IPS DF 6.9 (cell line): ENCODE measurements around the gene ZNF584.
"Not testable (repeated sequence)": the region's sequence is repeated elsewhere in the genome, so short reads cannot be mapped to it uniquely, and the experiment has no call there.

Source experiments
- DNase-seq: peaks from one replicate; pipeline ENCODE4 v3.0.0-alpha.2; 2013; ENCODE audit warnings: low read depth, low spot score
- H3K27ac ChIP-seq: one replicate; pipeline ENCODE4 v1.5.1; 2013; ENCODE audit warnings: low read length, control low read depth
- H3K27me3 ChIP-seq: 2 replicates; pipeline ENCODE4 v1.6.1; 2013; ENCODE audit warnings: mild to moderate bottlenecking, low read length; ENCODE audit not compliant: control insufficient read depth, insufficient read depth
- H3K36me3 ChIP-seq: 2 replicates; pipeline ENCODE4 v1.6.1; 2013; ENCODE audit warnings: low read length; ENCODE audit not compliant: control insufficient read depth, insufficient read depth
- H3K4me1 ChIP-seq: 2 replicates; pipeline ENCODE4 v1.6.1; 2013; ENCODE audit warnings: low read length; ENCODE audit not compliant: control insufficient read depth, insufficient read depth
- H3K4me3 ChIP-seq: 2 replicates; pipeline ENCODE4 v1.5.1; 2013; ENCODE audit warnings: mild to moderate bottlenecking, low read length
- H3K9me3 ChIP-seq: 2 replicates; pipeline ENCODE4 v1.6.1; 2013; ENCODE audit warnings: low read length, inconsistent platforms; ENCODE audit not compliant: control insufficient read depth, insufficient read depth
- WGBS: extraction: QIAGEN DNeasy Blood & Tissue Kit; methylation state at CpG from one replicate; pipeline ENCODE4 v1.1.7; 2013; ENCODE audit warnings: mixed read lengths, missing lambda C conversion rate; ENCODE audit not compliant: insufficient read length, insufficient coverage; 5-methylcytosine and 5-hydroxymethylcytosine counted together

ZNF584 gene

DNA sequence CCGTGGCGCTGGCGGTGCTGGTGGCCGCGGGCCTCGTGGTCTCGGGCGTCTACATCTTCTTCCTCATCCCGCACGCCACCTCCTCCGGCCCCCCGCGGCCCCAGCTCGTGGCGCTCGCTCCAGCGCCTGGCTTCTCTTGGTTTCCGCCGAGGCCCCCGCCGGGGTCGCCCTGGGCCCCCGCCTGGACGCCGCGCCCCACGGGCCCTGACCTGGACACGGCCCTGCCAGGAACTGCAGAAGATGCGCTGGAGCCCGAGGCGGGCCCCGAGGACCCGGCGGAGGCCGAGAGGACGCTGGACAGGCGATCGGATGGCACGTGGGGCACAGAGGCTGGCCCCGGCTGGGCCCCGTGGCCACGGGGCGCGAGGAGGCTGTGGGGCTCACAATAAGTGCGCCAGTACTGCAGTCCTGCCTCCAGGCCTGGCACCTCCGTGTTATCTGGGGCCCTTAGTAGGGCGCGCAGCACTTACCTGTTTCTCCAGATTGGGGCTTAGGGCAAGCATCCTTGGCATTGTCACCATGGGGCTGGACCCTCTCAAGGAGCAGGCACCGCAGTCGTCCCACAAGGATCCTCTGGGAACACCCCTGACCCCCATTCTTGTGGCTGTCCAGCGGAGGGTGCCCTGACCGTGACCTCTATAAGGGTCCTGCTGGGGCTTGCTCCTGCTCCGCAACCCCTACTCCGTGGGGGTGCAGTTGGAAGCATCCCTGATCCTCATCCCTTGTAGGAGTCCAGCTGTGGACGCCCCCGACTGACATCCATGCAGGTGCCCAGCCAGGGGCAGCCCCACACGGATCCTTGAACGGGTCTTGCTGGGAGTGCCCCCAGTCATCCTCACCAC is 11.5 kb upstream of the ZNF584 start:
- peaks cover 10% of the 10 kb centered on the region; the same call in 1 of the 2 replicates for H3K4me1 ChIP-seq
- peaks cover 23% of the 10 kb centered on the region for H3K36me3 ChIP-seq
- WGBS: no CpG with 5 or more reads among the region's 58 CpGs
- no peak for DNase-seq
- H3K27ac ChIP-seq: no peak overlapping the region
- no peaks in the 10 kb centered on the region; the same call in 1 of the 2 replicates for H3K27me3 ChIP-seq
- peak overlapping the region; percentile 21; the same call in 1 of the 2 replicates for H3K4me3 ChIP-seq
- no peaks in the 10 kb centered on the region for H3K9me3 ChIP-seq

DNA sequence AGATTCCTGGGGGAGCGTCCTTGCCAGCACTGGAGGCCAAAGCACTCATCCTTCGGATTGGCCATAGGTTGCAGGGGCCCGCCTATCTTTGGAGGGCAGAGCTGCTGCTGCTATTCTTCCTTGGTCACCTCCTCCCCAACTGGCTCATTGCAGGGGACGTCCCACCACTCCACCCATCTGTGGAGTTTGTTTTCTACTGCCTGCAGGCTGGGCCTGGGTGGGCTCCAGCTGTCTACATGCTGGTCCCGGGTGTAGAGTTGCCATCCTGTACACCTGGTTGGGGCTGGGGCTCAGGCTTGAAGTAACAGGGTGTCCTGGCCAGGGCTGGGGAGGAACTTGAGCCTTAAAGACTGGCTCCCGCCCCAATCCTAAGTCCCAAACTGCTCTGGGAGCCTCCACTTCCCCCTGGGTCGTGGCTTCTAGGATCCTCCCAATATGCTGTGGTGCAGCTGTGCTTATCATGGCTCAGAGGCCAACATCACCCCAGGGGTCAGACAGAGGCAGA is 10.9 kb upstream of the ZNF584 start:
- Histone ChIP-seq H3K9me3 (no peaks in the 10 kb centered on the region), H3K27me3 (no peaks in the 10 kb centered on the region; the same call in 1 of the 2 replicates), H3K4me1 (peaks cover 10% of the 10 kb centered on the region; the same call in 1 of the 2 replicates), H3K4me3 (no peak overlapping the region), H3K36me3 (peaks cover 23% of the 10 kb centered on the region), H3K27ac (no peak overlapping the region)
- DNase-seq: no peak
- no CpG with 5 or more reads among the region's 7 CpGs for WGBS

DNA sequence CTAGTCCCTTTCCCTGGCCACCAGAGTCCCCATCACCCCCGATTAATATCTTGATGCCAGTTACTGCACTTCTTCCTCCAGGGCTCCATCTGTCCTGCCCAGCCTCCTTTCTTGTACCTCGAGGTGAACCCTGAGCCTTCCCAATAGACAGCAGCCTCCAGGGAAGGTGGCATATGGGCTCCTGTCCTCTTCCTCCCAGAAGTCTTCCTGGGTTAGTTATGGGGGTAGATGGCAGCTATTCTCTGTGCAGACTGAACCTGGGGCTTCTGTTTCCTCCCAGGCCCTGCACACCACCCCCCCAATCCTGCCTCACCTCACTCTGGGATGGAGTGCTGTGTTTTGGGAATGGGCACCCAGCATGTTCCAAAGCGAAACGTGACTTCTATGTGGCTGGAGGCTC is 10.4 kb upstream of the ZNF584 start:
- peaks cover 18% of the 10 kb centered on the region for H3K36me3 ChIP-seq
- no peak overlapping the region for H3K4me3 ChIP-seq
- H3K27ac ChIP-seq: no peak overlapping the region
- WGBS: no CpG with 5 or more reads among the region's 4 CpGs
- H3K27me3 ChIP-seq: no peaks in the 10 kb centered on the region; the same call in 1 of the 2 replicates
- DNase-seq: no peak
- H3K4me1 ChIP-seq: peaks cover 10% of the 10 kb centered on the region; the same call in 1 of the 2 replicates
- no peaks in the 10 kb centered on the region for H3K9me3 ChIP-seq

DNA sequence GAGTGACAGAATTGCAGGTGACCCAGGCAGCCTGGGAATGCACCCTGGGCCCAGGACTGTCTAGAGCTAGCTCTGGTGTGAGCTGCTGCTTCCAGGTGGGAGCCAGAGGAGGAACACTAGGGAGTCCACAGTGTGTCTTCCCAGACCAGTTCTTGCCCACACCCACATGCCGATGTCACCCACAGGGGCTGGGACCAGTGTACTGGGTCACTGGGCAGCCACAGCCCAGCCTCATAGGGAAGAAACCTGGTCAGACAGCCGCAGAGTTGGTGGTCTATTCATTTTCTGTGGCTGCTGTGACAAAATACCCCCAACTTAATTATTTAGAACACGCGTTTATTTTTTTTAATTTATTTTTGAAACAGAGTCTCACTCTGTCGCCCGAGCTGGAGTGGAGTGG is 9.9 kb upstream of the ZNF584 start:
- DNase-seq: no peak
- Histone ChIP-seq H3K4me1 (peaks cover 10% of the 10 kb centered on the region; the same call in 1 of the 2 replicates), H3K36me3 (peaks cover 14% of the 10 kb centered on the region), H3K4me3 (no peak overlapping the region), H3K27ac (no peak overlapping the region), H3K9me3 (no peaks in the 10 kb centered on the region), H3K27me3 (no peaks in the 10 kb centered on the region; the same call in 1 of the 2 replicates)
- WGBS: no CpG with 5 or more reads among the region's 6 CpGs

GRCh38 chr19:58399903-58400302 is 8.5 kb upstream of the ZNF584 start:
- no CpG with 5 or more reads among the region's 3 CpGs for WGBS
- H3K4me3 ChIP-seq: no peak overlapping the region
- no peaks in the 10 kb centered on the region; the same call in 1 of the 2 replicates for H3K27me3 ChIP-seq
- peaks cover 10% of the 10 kb centered on the region; the same call in 1 of the 2 replicates for H3K4me1 ChIP-seq
- no peak for DNase-seq
- H3K9me3 ChIP-seq: no peaks in the 10 kb centered on the region
- H3K36me3 ChIP-seq: peaks cover 2% of the 10 kb centered on the region
- H3K27ac ChIP-seq: no peak overlapping the region

DNA sequence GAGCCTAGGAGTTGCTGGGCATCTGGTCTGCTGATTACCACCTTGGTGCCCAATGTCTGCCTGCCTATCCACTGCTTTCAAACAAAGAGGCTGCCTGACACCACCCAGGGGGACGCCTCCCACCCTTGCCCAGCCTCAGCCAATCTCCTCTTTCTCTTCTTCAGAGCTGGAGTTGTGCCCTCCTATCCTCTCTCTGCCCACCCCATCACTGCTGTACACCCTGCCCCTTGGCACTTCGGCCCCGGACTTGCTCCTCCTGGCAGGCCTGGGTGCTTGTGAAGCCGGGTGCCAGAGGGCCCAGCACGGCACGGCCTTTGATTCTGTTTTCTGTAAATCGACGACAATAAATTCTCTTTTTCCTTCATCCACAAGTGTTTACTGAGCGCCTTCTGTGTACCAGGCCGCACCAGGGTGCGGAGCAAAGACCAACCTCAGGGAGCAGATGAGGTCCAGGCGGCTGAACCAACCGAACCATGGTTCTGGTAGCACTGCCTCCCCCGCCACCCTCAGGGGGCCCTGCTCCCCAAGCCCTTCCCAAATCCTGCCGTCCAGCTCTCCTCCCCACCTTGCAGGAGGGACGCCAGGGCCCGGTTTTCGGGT is 8.0 kb upstream of the ZNF584 start:
- no peaks in the 10 kb centered on the region; the same call in 1 of the 2 replicates for H3K27me3 ChIP-seq
- no CpG with 5 or more reads among the region's 18 CpGs for WGBS
- H3K27ac ChIP-seq: no peak overlapping the region
- H3K36me3 ChIP-seq: no peaks in the 10 kb centered on the region
- H3K4me3 ChIP-seq: peak overlapping the region; percentile 28; the same call in 1 of the 2 replicates
- no peaks in the 10 kb centered on the region for H3K9me3 ChIP-seq
- DNase-seq: no peak
- peaks cover 8% of the 10 kb centered on the region; the same call in 1 of the 2 replicates for H3K4me1 ChIP-seq

DNA sequence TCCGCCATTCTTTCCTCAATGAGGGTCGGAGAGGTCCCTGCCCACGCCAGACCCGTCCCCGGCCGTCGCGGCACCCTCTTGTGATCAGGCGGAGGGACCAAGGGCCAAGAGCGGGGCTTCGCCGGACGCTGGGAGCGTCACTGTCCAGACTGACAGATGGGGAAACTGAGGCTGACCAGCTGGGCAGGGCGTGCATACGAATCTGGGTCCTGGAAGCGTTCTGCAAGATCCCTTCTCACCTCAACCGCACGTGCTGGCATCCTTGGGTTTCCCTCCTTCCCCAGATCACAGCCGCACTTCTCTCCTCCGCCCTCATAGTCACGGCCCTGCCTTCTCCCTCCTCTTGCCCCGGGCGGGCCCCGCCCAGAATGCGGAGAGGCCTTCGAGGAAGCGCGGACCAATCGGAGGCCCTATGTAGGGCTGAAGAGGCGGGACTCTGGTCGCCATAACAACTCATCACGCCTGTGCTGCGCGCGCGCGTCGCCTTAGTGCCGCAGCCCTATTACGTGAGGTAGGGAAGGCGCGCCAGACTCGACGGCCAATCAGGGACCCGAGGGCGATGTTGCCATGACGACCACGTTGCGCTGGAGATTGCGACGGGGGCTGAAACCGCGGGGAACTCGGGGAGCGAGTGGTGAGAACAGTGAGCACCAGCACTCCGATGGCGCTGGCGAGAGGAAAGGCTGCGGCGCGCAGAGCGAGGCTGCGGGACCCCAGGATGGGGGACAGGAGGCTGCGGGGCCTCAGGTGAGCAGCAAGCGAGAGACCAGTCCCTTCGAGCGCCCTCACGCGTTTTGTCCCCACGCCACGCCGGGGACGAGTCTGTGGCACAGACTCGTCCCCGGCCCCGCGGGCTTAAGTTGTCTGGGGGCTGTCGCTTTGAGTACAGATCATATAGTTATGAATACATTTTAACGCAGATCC is 7.3 kb upstream of the ZNF584 start:
- Histone ChIP-seq H3K36me3 (no peaks in the 10 kb centered on the region), H3K27ac (no peak overlapping the region), H3K9me3 (no peaks in the 10 kb centered on the region), H3K4me3 (peak overlapping the region; percentile 65), H3K4me1 (peaks cover 7% of the 10 kb centered on the region; the same call in 1 of the 2 replicates), H3K27me3 (no peaks in the 10 kb centered on the region; the same call in 1 of the 2 replicates)
- DNase-seq: peak; percentile 98
- no CpG with 5 or more reads among the region's 80 CpGs for WGBS

DNA sequence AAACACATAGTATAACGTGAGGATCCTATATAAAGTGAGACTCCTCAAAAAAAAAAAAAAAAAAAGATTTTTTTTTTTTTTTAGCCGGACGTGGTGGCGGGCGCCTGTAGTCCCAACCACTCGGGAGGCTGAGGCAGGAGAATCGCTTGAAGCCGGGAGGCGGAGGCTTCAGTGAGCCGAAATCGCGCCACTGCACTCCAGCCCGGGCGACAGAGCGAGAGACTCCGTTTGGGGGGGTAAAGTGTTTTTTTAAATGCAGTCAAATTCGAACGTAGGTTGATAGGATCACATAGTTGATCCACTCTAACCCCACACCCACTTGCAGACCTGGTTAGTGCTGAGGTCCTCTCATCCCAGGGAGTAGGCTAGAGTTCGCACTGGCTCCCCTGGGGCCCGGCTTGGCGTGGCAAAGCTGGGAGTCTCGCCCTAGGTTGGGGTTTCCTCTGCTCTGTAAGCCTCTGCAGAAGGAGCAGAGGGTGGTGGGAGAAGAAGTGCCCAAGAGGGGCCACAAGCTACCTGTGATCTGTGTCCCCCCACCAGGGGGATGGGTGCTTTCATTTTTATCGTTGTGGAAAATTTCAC is 6.5 kb upstream of the ZNF584 start:
- no CpG with 5 or more reads among the region's 23 CpGs for WGBS
- H3K9me3 ChIP-seq: no peaks in the 10 kb centered on the region
- peak overlapping the region; percentile 65; the same call in 1 of the 2 replicates for H3K4me3 ChIP-seq
- no peaks in the 10 kb centered on the region; the same call in 1 of the 2 replicates for H3K27me3 ChIP-seq
- no peaks in the 10 kb centered on the region for H3K36me3 ChIP-seq
- no peak for DNase-seq
- H3K4me1 ChIP-seq: peaks cover 6% of the 10 kb centered on the region; the same call in 1 of the 2 replicates
- no peak overlapping the region for H3K27ac ChIP-seq

GRCh38 chr19:58403920-58404478 is 4.5 kb upstream of the ZNF584 start:
- not testable (repeated sequence) for H3K4me3 ChIP-seq, H3K27me3 ChIP-seq, H3K27ac ChIP-seq, H3K9me3 ChIP-seq, H3K4me1 ChIP-seq, H3K36me3 ChIP-seq, DNase-seq
- no CpG with 5 or more reads among the region's 5 CpGs for WGBS
